ENCODE measurements around the gene AMZ2.

DNA sequence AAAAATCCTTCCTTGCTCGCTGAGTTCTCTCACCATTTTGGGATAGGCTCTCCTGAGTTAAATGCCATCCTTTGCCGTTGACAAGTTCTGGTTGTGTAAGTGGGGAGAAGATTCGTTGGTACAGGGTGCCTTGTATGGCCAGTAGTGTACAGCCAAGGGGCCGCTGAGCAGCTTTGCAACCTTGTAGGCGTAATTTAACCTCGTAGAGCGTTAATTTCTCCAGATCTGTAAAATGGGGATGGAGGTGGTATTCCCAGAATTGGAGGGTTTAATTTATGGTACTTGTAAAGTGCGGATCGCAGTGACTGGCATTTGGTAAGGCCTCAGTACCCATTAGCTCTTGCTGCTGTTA, 44.8 kb downstream of the AMZ2 start:
- TF ChIP-seq, protein P1, sequence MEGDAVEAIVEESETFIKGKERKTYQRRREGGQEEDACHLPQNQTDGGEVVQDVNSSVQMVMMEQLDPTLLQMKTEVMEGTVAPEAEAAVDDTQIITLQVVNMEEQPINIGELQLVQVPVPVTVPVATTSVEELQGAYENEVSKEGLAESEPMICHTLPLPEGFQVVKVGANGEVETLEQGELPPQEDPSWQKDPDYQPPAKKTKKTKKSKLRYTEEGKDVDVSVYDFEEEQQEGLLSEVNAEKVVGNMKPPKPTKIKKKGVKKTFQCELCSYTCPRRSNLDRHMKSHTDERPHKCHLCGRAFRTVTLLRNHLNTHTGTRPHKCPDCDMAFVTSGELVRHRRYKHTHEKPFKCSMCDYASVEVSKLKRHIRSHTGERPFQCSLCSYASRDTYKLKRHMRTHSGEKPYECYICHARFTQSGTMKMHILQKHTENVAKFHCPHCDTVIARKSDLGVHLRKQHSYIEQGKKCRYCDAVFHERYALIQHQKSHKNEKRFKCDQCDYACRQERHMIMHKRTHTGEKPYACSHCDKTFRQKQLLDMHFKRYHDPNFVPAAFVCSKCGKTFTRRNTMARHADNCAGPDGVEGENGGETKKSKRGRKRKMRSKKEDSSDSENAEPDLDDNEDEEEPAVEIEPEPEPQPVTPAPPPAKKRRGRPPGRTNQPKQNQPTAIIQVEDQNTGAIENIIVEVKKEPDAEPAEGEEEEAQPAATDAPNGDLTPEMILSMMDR (conservative IDR thresholded peaks at IDR 0.05) = no peak
- TF ChIP-seq ZFX (IDR thresholded peaks at IDR 0.05) = no peak
